Mucosa of descending colon (tissue), 3 donors: ENCODE data around the gene ELAVL2. TPM values are rescaled to one million over a fixed set of nuclear protein-coding genes. Genes with fewer than 3 reads are reported as not detected.

Experiments
- ATAC-seq: fragments of 200-7000 bp; cut with Tn5 transposase; one replicate; pipeline ENCODE4 v1.9.1; 2020; ENCODE audit warnings: mild to moderate bottlenecking, moderate library complexity
- DNase-seq, 3 donors: peaks; one replicate each; pipeline ENCODE4 v3.0.0-alpha.2; 2020
- H3K36me3 ChIP-seq: fragments of 200-600 bp; one replicate; pipeline ENCODE4 v1.8.0; 2021; ENCODE audit warnings: low read depth, mild to moderate bottlenecking
- H3K4me1 ChIP-seq: fragments of 200-600 bp; one replicate; pipeline ENCODE4 v1.8.0; 2021; ENCODE audit warnings: low read depth, mild to moderate bottlenecking
- H3K4me3 ChIP-seq: fragments of 200-600 bp; one replicate; pipeline ENCODE4 v1.8.0; 2021; ENCODE audit warnings: mild to moderate bottlenecking
- H3K9me3 ChIP-seq: fragments of 200-600 bp; one replicate; pipeline ENCODE4 v1.8.0; 2021; ENCODE audit warnings: mild to moderate bottlenecking
- CTCF ChIP-seq: fragments of 200-600 bp; IDR thresholded peaks from one replicate; pipeline ENCODE4 v1.8.0; 2022; ENCODE audit warnings: antibody characterized with exemption, mild to moderate bottlenecking
- intact Hi-C, 2 donors: fragments of 100-400 bp; cut with DNase I in 1 of 2; cut with micrococcal nuclease in 1 of 2; formaldehyde crosslinking; loops; one replicate each; pipeline versions ENCODE4 v1.11.0 to v1.11.1; 2022; cut with DNase I, micrococcal nuclease
- total RNA-seq, 3 donors: library from RNA; stranded (reverse); fragmentation: NEBNext Ultra II Directional in 2 of 3; extraction: Animal tissue kit (Norgen Biotek cat#: 25700) in 2 of 3; gene quantifications; one replicate each; pipeline versions ENCODE4 v1.2.1 to v1.2.4, GENCODE V29; 2021 to 2023
- donor health status: DM: no; HTN: no; CAD: no; lungs with moderate emphysema.
- donor health status: DM: no; HTN: no; CAD: no.
- donor health status: DM: no; HTN: yes; CAD: no.

The ELAVL2 gene
- total RNA-seq, 3 donors from 2014 or later: 0.35 to 1.2 (median 0.76) TPM

- intact Hi-C loops: no loop called here
- ATAC-seq: no peak
Observed at GRCh38 chr9:23830476-23830805, 4.4 kb upstream of the ELAVL2 start.

GRCh38 chr9:23829580-23830475 lies 3.8 kb upstream of the ELAVL2 start:
- H3K4me1 ChIP-seq: peaks cover 7% of the 10 kb centered on the region
- H3K9me3 ChIP-seq: no peaks in the 10 kb centered on the region
- no peak overlapping the region for H3K4me3 ChIP-seq
- ATAC-seq (no peak), DNase-seq (peak in 1 of 3 donors; percentile 49)
- intact Hi-C loops: no loop called here
- TF ChIP-seq CTCF: no peak
- no peaks in the 10 kb centered on the region for H3K36me3 ChIP-seq

More at GRCh38 chr9:23830476-23830805, 4.4 kb upstream of the ELAVL2 start:
- Histone ChIP-seq H3K4me3 (no peak overlapping the region), H3K9me3 (no peaks in the 10 kb centered on the region), H3K4me1 (peaks cover 1% of the 10 kb centered on the region), H3K36me3 (no peaks in the 10 kb centered on the region)
- DNase-seq: no peak
- TF ChIP-seq CTCF: no peak

GRCh38 chr9:23825700-23826099 lies 340 bp downstream of the ELAVL2 start:
- ATAC-seq (no peak), DNase-seq (no peak)
- H3K4me1 ChIP-seq: peaks cover 11% of the 10 kb centered on the region
- no peaks in the 10 kb centered on the region for H3K36me3 ChIP-seq
- TF ChIP-seq CTCF: no peak
- H3K9me3 ChIP-seq: no peaks in the 10 kb centered on the region
- no peak overlapping the region for H3K4me3 ChIP-seq
- intact Hi-C loops: no loop called here

GRCh38 chr9:23824830-23825591 lies 1.0 kb downstream of the ELAVL2 start:
- no peak for TF ChIP-seq CTCF
- Histone ChIP-seq H3K36me3 (no peaks in the 10 kb centered on the region), H3K4me3 (no peak overlapping the region), H3K9me3 (no peaks in the 10 kb centered on the region), H3K4me1 (peaks cover 13% of the 10 kb centered on the region)
- DNase-seq: peak; percentile 30 to 46 (median 37)
- intact Hi-C loops: no loop called here
- ATAC-seq: peak; percentile 21

DNA sequence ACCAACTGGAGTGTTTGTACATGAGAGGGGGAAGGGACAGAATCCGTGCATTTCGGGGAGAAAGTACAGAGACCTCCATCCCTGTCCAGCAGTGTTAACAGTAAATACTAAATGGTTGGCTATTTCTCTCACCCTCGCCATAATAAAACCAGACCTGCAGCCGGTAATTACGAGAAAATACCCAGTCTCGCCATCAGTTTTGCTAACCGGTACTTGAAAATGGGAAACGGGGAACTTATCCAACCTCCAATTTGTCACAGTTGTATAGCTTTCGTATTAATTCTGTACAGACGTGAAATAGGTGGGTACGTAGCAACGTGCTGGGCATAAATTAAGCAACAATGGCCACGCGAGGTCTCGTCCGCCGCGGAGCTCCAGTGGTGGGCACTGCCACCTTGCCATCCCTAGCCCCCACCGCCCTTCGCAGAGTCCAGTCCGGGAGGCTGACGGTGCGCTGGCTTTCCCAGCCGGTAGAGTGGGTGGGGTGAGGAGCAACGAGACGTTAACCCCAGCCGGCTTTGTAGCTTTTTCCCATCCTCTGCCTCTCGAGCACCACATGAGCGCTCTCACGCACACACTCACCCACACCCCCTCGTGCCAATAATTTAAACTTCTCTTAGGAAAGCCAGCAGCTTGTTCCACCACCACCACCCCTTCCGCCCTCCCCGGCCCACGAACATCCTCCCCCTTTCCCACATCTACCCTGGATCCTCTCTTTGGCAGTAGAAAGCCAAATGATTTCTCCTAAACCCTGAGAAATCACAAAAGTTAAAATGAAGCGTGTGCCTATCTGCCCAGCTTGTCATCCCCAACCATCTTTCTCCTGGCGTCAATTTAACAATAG lies 1.8 kb downstream of the ELAVL2 start:
- intact Hi-C loops: no loop called here
- no peak for TF ChIP-seq CTCF
- Histone ChIP-seq H3K4me3 (no peak overlapping the region), H3K9me3 (no peaks in the 10 kb centered on the region), H3K36me3 (no peaks in the 10 kb centered on the region), H3K4me1 (peaks cover 13% of the 10 kb centered on the region)
- ATAC-seq (no peak), DNase-seq (peak in 2 of 3 donors; percentile 21 to 46)
